IPS-11a (cell line): ENCODE measurements around the gene ATM.

Source experiments
- H3K4me3 ChIP-seq: one replicate; pipeline ENCODE4 v1.5.1; 2013; ENCODE audit warnings: low read depth, low read length, control low read depth

The ATM gene

DNA sequence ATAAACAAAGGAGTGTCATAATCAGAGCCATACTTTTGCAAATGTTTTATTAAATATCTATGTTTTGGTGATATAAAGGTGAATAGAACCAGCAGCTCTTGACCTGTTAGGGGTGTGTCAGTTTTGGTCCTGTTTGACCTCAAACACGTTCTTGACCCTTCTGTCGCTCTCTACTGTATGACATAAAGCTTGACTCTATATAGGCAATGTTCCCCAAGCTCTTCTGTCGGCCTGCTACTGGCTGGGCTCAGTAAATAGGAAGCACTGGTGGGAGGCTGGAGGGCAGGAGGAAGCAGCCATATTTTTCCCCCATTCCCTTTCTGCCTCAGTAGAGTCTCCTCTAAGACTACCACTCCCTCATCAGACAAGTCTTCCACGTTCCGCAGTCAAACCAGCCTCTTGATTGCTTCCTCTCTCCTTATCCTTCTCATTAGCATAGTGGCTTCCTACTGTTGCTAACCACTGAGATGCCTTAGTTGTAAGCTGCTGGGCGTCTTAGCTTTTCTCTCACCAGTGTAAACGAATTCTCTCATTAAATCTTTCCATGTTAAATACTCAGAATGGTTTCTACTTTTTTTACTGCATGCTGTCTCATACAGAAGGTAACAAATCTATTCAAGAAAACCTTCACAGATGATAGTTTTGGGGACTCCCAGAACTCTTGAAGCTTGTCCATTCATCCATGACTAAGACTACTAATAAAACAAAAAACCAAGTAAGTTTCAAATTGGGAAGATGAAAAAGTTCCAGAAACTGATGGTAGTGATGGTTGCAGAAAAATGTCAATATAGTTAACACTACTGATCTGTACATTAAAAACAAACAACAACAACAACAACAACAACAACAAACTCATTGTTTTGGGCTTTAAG, 3.7 kb upstream of the ATM start:
- H3K4me3 ChIP-seq, result no peak overlapping the region

DNA sequence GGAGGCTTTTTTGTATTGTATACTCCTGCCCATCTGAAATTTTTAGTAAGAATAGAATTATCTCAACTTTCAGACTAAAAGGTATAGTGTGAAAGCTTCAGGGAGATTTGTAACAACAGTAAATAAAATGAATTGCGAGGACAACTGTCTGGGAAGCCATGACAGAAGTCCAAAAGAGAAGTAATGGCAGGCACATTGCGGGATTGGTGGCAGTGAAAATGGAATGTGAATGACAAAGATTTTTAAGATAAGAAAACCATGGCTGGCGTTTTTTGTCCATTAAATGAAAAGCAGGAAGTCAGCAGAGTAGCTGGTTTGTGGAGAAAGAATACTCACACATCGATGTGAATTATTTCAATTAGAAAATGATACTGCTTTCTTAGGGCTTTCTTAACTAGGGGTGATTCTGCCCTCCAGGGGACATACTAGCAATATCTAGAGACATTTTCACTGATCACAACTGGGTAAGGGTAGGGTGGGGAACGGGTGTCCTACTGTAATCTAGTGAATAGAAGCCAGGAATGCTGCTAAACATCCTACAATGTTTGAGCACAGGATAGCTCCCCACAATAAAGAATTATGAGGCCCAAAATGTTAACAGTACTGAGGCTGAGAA, 2.0 kb upstream of the ATM start:
- H3K4me3 ChIP-seq, result peak overlapping the region; percentile 98

DNA sequence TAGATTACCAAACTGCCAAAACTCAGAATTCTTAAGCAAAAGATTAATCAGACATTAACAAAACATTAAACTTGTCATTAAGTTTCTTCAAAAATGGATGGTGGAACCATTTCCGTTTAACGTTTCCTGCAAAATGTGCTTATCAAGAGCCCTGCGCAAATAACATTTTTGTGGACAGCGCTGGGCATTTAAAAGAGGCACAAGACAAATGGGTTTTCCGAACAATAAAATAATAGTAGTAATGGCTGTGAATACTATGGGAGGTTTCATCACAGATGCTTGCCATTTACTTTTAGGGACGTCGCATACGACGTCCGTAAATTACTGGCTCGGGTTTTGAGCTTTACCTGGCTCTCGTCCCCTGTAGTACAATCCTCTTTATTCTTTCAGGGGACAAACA, 1.5 kb upstream of the ATM start:
- peak overlapping the region; percentile 98 for H3K4me3 ChIP-seq

DNA sequence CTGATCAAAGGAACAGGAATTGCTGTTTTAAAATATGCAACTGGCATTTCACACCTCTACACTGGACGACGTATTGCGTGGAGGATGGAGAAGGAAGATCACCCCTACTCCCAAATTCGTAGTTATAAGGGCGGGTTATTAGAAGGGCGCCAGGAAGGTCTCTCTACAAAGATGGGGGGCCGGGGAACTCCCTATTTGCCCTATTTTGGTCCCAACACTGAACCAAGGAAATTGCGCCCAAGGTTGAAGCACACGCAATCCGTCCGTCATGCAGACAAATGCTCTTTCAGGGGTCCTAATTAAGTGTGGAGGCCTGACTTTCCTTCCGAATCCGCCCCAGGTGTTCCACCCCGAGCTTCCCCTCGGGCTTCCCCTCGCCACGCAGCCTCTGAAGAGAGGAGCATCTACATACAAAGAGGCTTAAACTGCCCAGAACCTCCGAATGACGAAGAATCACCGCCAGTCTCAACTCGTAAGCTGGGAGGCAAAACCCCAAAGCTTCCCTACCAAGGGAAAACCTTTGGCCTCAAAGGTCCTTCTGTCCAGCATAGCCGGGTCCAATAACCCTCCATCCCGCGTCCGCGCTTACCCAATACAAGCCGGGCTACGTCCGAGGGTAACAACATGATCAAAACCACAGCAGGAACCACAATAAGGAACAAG, 825 bp upstream of the ATM start:
- peak overlapping the region; percentile 98 for H3K4me3 ChIP-seq

DNA sequence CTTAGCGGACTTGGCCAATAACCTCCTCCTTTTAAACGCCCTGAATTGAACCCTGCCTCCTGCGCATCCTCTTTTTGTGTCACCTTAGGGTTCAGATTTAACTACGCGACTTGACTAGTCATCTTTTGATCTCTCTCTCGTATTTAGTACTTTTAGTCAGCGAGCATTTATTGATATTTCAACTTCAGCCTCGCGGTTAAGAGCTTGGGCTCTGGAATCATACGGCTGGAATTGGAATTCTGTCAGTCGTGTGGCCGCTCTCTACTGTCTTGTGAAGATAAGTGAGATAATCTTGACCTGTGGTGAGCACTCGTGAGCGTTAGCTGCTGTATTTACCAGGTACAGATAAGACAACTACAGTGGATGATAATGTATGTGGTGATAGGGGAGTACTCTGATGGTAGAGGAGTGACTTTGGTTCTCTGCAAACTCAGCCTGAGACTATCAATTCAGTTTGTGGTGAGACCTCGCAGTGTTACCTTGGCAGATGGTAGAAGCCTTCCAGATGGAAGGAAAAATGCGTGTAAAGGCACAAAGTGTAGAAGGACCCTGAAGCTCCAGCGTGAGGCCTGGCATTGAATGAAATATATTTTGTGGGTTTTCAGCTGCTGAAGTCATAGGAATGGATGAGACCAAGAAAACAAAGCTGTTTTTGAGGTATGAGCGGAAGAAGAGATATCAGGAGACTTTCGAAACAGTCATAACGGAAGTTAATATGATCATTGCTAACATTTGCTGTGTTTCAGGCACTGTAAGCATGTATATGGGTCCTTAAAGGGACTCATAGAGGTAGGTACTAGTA, 682 bp downstream of the ATM start:
- H3K4me3 ChIP-seq, result peak overlapping the region; percentile 98

DNA sequence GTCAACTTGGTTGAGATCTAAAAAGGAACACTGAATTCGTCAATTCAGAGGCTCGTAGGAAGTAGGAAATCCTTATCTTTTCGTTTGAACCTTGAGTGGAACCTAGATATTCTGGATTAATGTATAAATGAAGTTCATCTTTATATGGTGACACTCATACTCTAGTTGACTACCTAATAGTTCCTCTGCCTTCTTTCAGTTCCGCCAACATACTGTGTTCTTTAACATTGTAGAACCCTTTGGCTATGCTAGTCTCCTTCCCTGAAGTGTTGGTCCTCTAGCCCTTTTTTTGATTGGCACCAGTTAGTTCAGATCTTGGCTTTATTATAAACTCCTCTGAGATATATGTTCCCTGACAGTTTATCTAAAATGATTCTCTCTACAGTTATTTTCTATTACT, 1.5 kb downstream of the ATM start:
- peak overlapping the region; percentile 98 for H3K4me3 ChIP-seq

DNA sequence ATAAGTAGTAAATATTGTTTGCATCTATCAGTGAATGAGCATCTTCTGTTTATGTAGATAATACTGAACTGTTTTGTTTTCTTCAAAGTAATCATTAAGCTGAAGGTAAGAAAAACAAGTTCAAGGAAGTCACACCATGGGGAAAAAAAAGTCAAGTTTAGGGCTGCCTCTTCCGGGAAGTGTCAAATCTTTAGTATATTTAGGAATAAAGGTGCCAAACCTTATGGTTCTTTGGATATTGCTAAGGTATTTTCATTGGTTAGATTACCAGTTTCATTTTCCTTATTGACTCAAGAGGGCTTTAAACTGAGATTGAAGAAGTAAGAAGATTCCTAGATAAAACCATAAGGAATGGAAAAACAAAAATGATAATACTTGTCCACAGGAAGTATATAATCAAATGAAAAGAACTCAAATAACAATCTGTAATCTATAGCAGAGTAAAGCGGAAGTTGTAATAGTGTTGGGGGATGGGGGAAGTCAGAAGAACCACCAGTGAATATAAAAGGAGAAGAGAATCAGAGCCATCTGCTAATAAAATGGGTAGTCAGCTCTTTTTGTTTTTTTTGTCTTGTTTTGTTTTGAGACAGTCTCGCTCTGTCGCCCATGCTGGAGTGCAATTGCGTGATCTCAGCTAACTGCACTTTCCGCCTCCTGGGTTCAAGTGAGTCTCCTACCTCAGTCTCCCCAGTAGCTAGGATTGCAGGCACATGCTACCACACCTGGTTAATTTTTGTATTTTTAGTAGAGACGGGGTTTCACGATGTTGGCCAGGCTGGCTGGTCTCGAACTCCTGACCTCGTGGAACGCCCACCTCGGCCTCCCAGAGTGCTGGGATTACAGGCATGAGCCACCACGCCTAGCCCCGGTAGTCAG, 2.3 kb downstream of the ATM start:
- H3K4me3 ChIP-seq, result no peak overlapping the region

DNA sequence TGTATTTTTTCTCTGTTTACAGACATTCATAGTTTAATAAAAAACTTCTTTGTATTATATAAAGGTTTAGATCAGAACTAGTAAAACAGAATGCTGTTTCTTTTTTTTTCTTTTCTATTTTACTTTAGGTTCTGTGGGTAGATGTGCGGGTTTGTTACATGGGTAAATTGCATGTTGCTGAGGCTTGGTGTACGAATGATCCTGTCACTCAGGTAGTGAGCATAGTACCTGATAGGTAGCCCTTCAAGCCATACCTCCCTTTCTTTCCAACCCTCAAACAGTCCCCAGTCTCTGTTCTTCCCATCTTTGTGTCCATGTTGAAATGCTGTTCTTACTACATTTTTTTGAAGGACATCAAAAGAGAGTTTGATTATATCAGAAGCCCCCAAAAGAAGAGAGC, 3.2 kb downstream of the ATM start:
- no peak overlapping the region for H3K4me3 ChIP-seq

DNA sequence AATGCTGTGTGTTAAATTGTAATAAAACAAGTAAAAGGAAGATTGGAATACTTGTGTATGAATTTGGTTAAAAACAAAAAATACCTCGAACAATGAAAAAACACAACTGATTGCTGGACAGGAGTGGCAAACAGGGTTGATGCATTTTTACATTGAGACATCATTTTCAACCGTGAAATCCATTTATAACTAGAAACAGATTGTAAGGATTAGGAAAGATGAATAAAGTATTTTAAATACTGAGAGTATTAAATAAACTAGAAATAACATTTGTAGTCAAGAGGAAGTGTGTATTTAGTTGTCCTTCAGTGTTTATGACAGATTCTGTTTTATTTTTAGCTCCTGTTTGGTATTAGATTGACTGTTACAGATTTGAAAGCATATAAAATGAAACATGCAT, 5.4 kb downstream of the ATM start:
- H3K4me3 ChIP-seq, result no peak overlapping the region

DNA sequence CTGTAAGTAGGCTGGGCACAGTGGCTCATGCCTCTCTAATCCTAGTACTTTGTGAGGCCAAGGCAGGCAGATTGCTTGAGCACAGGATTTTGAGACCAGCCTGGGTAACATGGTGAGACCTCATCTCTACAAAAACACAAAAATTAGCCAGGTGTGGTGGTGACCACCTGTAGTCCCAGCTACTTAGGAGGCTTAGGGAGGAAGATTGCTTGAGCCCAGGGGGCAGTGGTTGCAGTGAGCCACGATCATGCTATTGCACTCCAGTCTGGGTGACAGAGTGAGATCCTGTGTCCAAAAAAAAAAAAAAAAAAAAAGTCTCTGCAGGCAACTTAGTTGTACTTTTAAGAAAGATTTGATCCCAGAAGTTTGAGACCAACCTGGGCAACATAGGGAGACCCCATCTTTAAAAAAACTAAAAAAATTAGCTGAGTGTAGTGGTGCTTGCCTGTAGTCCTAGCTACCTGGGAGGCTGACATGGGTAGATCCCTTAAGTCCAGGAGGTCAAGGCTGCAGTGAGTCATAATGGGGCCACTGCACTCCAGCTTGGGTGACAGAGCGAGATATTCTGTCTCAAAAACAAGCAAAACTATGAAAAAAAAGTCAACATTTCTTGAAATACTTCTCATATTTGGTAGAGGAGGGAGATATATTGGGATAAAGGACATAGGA, 10.5 kb downstream of the ATM start:
- H3K4me3 ChIP-seq, result no peak overlapping the region

DNA sequence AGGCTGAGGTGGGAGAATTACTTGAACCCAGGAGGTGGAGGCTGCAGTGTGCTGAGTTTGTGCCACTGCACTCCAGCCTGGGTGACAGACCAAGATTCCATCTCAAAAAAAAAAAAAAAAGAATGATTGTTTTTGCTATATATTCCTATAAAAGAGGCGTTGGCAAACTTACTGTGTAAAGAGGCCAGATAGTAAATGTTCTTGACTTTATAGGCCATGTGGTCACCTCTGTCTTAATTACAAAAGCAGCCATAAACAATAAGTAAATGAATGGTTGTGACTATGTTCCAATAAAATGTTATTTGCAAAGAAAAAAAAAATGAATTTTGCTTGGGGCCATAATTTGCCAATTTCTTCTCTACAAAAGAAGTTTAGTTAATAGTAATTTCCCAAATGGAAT, 12.3 kb downstream of the ATM start:
- no peak overlapping the region for H3K4me3 ChIP-seq

DNA sequence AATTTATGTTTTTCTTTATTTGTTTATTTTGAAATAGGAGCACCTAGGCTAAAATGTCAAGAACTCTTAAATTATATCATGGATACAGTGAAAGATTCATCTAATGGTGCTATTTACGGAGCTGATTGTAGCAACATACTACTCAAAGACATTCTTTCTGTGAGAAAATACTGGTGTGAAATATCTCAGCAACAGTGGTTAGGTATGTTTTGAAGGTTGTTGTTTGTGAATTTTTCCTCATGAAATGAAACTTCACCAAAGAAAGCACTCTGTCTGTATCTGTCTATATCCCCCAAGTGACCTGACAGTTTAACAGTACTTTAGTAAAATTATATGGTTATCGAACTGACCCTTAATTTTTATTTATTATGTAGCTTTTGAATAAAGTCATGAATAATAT, 12.8 kb downstream of the ATM start:
- H3K4me3 ChIP-seq, result no peak overlapping the region

DNA sequence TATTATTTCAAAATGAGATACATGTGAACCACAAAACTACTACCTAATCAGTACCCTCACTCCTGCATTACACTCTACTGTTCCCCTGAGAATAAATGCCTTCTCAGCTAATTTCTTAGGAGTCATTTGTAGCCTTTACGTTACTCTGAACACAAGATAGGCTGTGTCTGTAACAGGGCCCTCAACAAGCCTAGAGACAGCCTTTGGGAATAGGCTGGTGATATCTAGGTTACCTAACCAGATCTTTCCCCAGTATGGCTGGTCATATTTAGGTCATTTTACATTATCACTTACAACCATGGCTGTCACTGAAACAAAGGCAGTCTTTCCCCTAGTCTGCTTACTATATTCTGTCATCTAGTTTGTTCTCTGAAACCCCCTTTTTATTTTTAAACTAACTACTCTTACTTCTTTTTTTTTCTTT, 14.2 kb downstream of the ATM start:
- no peak overlapping the region for H3K4me3 ChIP-seq

DNA sequence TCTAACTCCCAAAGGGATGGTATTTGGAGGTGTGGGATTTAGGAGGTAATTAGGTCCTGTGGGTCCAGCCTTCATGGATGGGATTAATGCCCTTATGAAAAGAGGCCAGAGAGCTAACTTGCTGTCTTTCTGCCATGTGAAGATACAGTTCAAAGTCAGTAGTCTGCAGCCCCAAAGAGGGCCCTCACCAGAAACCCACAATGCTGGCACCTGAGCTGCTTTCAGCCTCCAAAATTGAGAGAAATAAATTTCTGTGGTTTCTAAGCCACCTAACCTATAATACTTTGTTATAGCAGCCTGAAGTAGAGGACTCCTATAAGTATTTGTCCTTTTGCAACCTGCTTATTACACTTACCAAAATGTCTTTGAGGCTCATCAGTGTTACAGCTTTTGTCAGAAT, 16.2 kb downstream of the ATM start:
- H3K4me3 ChIP-seq, result no peak overlapping the region

DNA sequence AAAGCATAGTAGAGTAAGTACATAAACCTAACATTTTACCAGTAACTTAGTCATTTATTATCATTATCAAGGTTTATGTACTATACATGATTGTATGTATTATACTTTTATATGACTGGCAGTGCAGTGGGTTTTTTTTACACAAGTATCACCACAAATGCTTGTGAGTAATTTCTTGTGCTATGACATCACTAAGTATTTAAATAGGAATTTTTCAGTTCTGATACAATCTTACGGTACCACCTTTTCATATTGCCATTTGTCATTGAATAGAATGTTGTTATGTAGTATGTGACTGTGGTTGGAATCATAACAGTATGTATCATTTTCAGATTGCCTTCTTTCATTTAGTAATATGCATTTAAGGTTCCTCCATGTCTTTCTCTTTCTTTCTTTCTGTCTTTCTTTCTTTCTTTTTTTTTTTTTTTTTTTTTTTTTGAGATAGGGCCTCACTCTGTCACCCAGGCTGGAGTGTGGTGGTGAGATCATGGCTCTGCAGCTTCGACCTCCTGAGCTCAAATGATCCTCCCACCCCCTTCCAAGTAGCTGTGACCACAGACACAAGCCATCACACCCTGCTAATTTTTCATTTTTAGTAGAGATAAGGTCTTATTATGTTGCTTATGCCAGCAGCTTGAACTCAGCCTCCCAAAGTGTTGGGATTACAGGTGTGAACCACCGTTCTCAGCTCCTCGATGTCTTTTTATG, 18.6 kb downstream of the ATM start:
- H3K4me3 ChIP-seq, result no peak overlapping the region

DNA sequence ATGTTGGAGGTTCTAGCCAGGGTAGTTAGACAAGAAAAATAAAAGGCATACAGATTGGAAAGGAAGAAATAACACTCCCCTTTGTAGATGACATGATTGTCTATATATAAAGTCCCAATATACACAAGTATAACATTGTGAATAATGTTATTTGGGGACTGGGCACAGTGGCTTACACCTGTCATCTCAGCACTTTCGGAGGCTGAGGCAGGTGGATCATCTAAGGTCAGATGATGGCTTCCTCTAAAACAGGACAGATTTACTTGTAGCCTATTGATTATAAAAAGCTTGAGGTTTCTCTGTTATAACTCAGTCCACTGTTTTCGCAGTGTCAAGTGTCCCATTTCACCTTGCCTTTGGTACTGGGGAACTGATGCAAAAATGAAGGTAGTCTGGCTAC, 19.6 kb downstream of the ATM start:
- H3K4me3 ChIP-seq, result no peak overlapping the region

DNA sequence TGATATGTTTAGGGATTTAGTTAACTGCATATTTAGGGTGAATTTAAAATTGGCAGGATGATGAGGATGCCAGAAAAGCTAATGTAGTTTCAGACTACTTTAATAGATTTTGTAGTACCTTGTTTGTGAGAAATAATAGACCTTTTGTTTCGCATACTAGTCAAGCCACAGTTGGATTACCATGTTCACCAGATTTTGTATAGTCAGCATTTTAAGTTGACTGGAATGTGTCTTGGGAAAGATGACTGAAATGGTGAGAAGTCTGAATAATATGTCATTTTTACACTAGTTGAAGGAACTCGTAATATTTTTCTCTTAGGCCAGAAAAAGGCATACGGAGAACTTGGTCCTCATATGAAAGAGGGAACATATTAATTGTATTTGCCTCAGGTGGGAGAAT, 23.4 kb downstream of the ATM start:
- no peak overlapping the region for H3K4me3 ChIP-seq

DNA sequence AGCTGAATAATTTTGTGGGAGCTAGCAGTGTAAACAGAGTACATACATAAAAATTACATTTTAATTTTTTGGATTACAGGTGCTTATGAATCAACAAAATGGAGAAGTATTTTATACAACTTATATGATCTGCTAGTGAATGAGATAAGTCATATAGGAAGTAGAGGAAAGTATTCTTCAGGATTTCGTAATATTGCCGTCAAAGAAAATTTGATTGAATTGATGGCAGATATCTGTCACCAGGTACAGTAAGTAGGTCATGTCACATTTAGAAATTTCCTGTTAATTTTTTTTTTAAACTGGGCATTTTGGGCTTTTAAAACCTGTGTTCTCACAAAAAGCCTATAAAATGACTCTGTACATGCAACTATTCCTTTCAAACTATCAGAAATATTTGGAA, 24.0 kb downstream of the ATM start:
- H3K4me3 ChIP-seq, result no peak overlapping the region

DNA sequence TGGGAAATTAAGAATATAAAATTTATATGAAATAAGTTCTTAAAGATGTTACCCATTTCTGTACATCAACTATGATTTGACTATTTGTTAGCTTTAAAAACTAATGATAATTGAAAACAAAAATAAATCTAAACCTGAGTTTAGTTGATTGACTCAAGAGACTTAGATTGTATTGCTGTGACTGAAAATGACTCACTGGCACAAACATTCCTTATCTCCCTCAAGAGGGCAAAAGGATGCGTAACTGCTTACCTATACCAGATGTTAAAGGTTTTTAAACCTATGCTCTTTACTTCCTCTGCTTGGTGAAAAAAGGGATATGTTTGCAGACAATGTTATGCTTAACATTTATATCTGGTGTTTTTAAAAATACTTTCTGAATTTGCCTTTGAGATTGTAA, 30.3 kb downstream of the ATM start:
- no peak overlapping the region for H3K4me3 ChIP-seq
